ENCODE results near the gene LYRM4.

DNA sequence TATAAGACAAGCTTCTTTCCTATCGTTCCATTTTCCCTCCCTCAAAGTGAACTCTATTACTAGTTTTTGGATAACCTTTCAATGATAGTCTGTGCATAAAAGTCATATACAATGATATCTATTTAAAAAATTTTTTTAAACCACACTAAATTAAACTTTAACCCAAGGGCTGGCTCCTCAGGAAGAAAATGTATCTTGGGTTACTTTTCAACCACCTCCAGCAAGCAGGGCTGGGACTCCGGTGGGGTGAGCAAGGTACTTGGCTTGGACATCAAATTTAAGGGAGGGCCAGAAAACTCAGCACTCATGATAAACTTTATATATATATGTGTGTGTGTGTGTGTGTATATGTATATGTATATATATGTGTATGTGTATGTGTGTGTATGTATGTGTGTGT is 189.5 kb downstream of the LYRM4 start:
- TF ChIP-seq, protein P1, sequence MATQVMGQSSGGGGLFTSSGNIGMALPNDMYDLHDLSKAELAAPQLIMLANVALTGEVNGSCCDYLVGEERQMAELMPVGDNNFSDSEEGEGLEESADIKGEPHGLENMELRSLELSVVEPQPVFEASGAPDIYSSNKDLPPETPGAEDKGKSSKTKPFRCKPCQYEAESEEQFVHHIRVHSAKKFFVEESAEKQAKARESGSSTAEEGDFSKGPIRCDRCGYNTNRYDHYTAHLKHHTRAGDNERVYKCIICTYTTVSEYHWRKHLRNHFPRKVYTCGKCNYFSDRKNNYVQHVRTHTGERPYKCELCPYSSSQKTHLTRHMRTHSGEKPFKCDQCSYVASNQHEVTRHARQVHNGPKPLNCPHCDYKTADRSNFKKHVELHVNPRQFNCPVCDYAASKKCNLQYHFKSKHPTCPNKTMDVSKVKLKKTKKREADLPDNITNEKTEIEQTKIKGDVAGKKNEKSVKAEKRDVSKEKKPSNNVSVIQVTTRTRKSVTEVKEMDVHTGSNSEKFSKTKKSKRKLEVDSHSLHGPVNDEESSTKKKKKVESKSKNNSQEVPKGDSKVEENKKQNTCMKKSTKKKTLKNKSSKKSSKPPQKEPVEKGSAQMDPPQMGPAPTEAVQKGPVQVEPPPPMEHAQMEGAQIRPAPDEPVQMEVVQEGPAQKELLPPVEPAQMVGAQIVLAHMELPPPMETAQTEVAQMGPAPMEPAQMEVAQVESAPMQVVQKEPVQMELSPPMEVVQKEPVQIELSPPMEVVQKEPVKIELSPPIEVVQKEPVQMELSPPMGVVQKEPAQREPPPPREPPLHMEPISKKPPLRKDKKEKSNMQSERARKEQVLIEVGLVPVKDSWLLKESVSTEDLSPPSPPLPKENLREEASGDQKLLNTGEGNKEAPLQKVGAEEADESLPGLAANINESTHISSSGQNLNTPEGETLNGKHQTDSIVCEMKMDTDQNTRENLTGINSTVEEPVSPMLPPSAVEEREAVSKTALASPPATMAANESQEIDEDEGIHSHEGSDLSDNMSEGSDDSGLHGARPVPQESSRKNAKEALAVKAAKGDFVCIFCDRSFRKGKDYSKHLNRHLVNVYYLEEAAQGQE (IDR thresholded peaks at IDR 0.05; ENCODE audit: insufficient read depth in 1 of 2, low read depth in 2 of 2, low read length in 2 of 2) = no peak
- TF ChIP-seq POLR2AphosphoS5 (IDR thresholded peaks at IDR 0.05; ENCODE audit: low read depth, low read length) (no peak), SIN3A (IDR thresholded peaks at IDR 0.05; ENCODE audit: borderline replicate concordance, insufficient read depth, low read length) (no peak)
